SU-DHL-6 (cell line): ENCODE results near the gene KDM4B.

ENCODE experiments used
- H2AFZ ChIP-seq: fragments of 200-600 bp; sonication (generic); 2 replicates; pipeline ENCODE4 v1.6.1; 2014; ENCODE audit warnings: low read depth, mild to moderate bottlenecking, moderate library complexity, mixed read lengths, antibody characterized with exemption, low read length; ENCODE audit not compliant: severe bottlenecking
- H3F3A ChIP-seq: fragments of 200-600 bp; shearing (Covaris generic); 2 replicates; pipeline ENCODE4 v1.6.0; 2016; ENCODE audit warnings: antibody characterized with exemption, mild to moderate bottlenecking; ENCODE audit not compliant: insufficient read depth
- H3K27ac ChIP-seq: fragments of 200-600 bp; sonication (generic); 2 replicates; pipeline ENCODE4 v1.5.1; 2016; ENCODE audit warnings: low read depth, mild to moderate bottlenecking, low read length, moderate library complexity, mixed read lengths
- H3K27me3 ChIP-seq: fragments of 200-600 bp; sonication (generic), shearing (Covaris generic); 2 replicates; pipeline ENCODE4 v1.6.0; 2014; ENCODE audit warnings: mild to moderate bottlenecking, low read length
- H3K36me3 ChIP-seq: fragments of 200-600 bp; sonication (generic); 2 replicates; pipeline ENCODE4 v1.6.1; 2014; ENCODE audit warnings: mild to moderate bottlenecking, low read length, mixed read lengths
- H3K4me2 ChIP-seq: fragments of 300-600, 200-600 bp; shearing (Covaris generic), sonication (generic); 2 replicates; pipeline ENCODE4 v1.6.0; 2014; ENCODE audit warnings: low read length, low read depth, mild to moderate bottlenecking; ENCODE audit not compliant: poor library complexity, severe bottlenecking
- H3K4me3 ChIP-seq: fragments of 200-600 bp; sonication (generic); 2 replicates; pipeline ENCODE4 v1.5.1; 2014; ENCODE audit warnings: antibody characterized with exemption, low read length, mild to moderate bottlenecking, mixed read lengths; ENCODE audit not compliant: insufficient read depth, poor library complexity, severe bottlenecking
- H3K79me2 ChIP-seq: fragments of 200-600 bp; sonication (generic); 2 replicates; pipeline ENCODE4 v1.6.1; 2014; ENCODE audit warnings: mild to moderate bottlenecking, low read length, moderate library complexity; ENCODE audit not compliant: insufficient read depth
- H3K9ac ChIP-seq: fragments of 200-600 bp; sonication (generic); 2 replicates; pipeline ENCODE4 v1.7.0; 2014; ENCODE audit warnings: mild to moderate bottlenecking, low read length
- H3K9me2 ChIP-seq: fragments of 200-600 bp; sonication (generic); replicated peaks from 2 replicates; pipeline ENCODE4 v1.6.1; 2014; ENCODE audit warnings: low read length; ENCODE audit not compliant: insufficient read depth
- H3K9me3 ChIP-seq: fragments of 200-600 bp; sonication (generic); 2 replicates; pipeline ENCODE4 v1.6.1; 2014; ENCODE audit warnings: low read length, mixed read lengths; ENCODE audit not compliant: insufficient read depth
- H4K20me1 ChIP-seq: fragments of 200-600 bp; sonication (generic); 2 replicates; pipeline ENCODE4 v1.6.1; 2014; ENCODE audit warnings: low read depth, mild to moderate bottlenecking, antibody characterized with exemption, low read length, moderate library complexity, mixed read lengths
- EZH2phosphoT487 ChIP-seq: fragments of 200-600 bp; sonication (generic), shearing (Covaris generic); conservative IDR thresholded peaks from 2 replicates; pipeline ENCODE4 v1.6.1; 2018; ENCODE audit warnings: mild to moderate bottlenecking, antibody characterized with exemption, low read length, moderate library complexity, mixed read lengths
- TF ChIP-seq, protein P1 (sequence below): fragments of 200-600 bp; sonication (generic); IDR thresholded peaks from one replicate; pipeline ENCODE4 v1.5.1; 2017; ENCODE audit warnings: antibody characterized with exemption, mild to moderate bottlenecking, low read length, moderate library complexity; ENCODE audit not compliant: insufficient read depth, poor library complexity, severe bottlenecking

The KDM4B gene

GRCh38 chr19:5055457-5055776 lies 86.5 kb downstream of the KDM4B start:
- H3K9me3 ChIP-seq = no peaks in the 10 kb centered on the region
- no peaks in the 10 kb centered on the region for H3K9me2 ChIP-seq
- no peak overlapping the region for H3K4me2 ChIP-seq
- no peaks in the 10 kb centered on the region for H4K20me1 ChIP-seq
- no peaks in the 10 kb centered on the region for H3K27me3 ChIP-seq
- no peak overlapping the region for H3K9ac ChIP-seq
- H3K79me2 ChIP-seq = no peaks in the 10 kb centered on the region
- no peak overlapping the region for H2AFZ ChIP-seq
- TF ChIP-seq, protein P1, sequence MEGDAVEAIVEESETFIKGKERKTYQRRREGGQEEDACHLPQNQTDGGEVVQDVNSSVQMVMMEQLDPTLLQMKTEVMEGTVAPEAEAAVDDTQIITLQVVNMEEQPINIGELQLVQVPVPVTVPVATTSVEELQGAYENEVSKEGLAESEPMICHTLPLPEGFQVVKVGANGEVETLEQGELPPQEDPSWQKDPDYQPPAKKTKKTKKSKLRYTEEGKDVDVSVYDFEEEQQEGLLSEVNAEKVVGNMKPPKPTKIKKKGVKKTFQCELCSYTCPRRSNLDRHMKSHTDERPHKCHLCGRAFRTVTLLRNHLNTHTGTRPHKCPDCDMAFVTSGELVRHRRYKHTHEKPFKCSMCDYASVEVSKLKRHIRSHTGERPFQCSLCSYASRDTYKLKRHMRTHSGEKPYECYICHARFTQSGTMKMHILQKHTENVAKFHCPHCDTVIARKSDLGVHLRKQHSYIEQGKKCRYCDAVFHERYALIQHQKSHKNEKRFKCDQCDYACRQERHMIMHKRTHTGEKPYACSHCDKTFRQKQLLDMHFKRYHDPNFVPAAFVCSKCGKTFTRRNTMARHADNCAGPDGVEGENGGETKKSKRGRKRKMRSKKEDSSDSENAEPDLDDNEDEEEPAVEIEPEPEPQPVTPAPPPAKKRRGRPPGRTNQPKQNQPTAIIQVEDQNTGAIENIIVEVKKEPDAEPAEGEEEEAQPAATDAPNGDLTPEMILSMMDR = no peak
- TF ChIP-seq EZH2phosphoT487 = no peak
- H3K27ac ChIP-seq = no peak overlapping the region
- no peaks in the 10 kb centered on the region for H3K36me3 ChIP-seq
- H3K4me3 ChIP-seq = no peak overlapping the region
- no peaks in the 10 kb centered on the region for H3F3A ChIP-seq

DNA sequence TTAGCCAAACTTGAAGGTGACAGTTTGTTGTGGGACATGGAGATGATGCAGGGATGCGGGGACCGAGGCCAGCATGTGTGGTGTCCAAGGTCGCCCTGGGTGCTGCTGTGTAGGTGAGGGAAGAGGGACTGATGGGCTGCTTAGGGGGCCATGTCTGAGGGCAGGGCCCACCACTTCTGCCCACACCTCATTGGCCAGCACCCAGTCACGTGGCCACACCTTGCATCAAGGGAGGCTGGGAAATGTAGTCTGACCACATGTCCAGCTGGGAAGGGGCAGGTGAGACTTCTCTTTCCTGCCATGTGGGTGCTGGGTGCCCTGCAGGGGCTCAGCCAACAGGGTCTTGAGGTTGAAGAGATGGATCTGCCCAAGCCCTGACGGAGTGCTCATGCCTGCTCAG lies 88.9 kb downstream of the KDM4B start:
- Histone ChIP-seq H3K9ac (no peak overlapping the region), H3K9me2 (no peaks in the 10 kb centered on the region), H2AFZ (no peak overlapping the region), H3K27ac (no peak overlapping the region), H3F3A (no peaks in the 10 kb centered on the region), H3K4me2 (no peak overlapping the region), H3K36me3 (no peaks in the 10 kb centered on the region), H4K20me1 (no peaks in the 10 kb centered on the region), H3K9me3 (no peaks in the 10 kb centered on the region), H3K79me2 (no peaks in the 10 kb centered on the region), H3K4me3 (no peak overlapping the region), H3K27me3 (no peaks in the 10 kb centered on the region)
- no peak for TF ChIP-seq EZH2phosphoT487
- TF ChIP-seq, protein P1 = no peak

GRCh38 chr19:5058521-5059212 lies 89.8 kb downstream of the KDM4B start:
- H3K9me2 ChIP-seq = no peaks in the 10 kb centered on the region
- no peak overlapping the region for H3K4me2 ChIP-seq
- no peak overlapping the region for H3K9ac ChIP-seq
- H3K36me3 ChIP-seq = no peaks in the 10 kb centered on the region
- no peaks in the 10 kb centered on the region for H4K20me1 ChIP-seq
- H3K27ac ChIP-seq = no peak overlapping the region
- H2AFZ ChIP-seq = no peak overlapping the region
- H3K4me3 ChIP-seq = no peak overlapping the region
- no peak for TF ChIP-seq EZH2phosphoT487
- no peaks in the 10 kb centered on the region for H3K79me2 ChIP-seq
- H3K9me3 ChIP-seq = no peaks in the 10 kb centered on the region
- no peaks in the 10 kb centered on the region for H3K27me3 ChIP-seq
- no peaks in the 10 kb centered on the region for H3F3A ChIP-seq

DNA sequence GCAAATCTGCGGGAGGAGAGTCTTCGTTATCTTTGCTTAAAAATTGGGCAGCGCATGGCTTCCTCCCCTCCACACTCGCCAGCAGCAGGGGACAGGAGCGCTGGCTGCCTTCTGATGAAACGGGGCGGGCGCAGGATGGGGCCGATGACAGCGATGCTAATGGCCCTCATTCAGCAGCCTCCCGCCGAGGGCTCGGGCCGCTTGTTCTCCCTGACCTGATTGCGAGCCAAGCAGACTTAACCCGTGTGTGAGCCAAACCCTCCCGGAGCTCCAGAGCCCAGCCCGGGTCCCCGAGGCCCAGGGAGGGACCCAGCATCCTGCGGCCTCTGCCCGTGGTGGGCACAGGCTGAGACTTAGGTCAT lies 90.3 kb downstream of the KDM4B start:
- H2AFZ ChIP-seq = no peak overlapping the region
- H4K20me1 ChIP-seq = no peaks in the 10 kb centered on the region
- no peak overlapping the region for H3K4me2 ChIP-seq
- no peaks in the 10 kb centered on the region for H3K9me2 ChIP-seq
- H3K4me3 ChIP-seq = no peak overlapping the region
- H3K9me3 ChIP-seq = no peaks in the 10 kb centered on the region
- no peaks in the 10 kb centered on the region for H3K27me3 ChIP-seq
- H3K9ac ChIP-seq = no peak overlapping the region
- H3K36me3 ChIP-seq = no peaks in the 10 kb centered on the region
- TF ChIP-seq EZH2phosphoT487 = no peak
- TF ChIP-seq, protein P1 = no peak
- H3K27ac ChIP-seq = no peak overlapping the region
- no peaks in the 10 kb centered on the region for H3K79me2 ChIP-seq
- no peaks in the 10 kb centered on the region for H3F3A ChIP-seq
